ENCODE measurements around the gene CREB1. TPM values are rescaled to one million over a fixed set of nuclear protein-coding genes. Genes with fewer than 3 reads are reported as not detected.

The CREB1 gene
- total RNA-seq, 2 donors from 2014 or later: 17.9 to 20.1 TPM

DNA sequence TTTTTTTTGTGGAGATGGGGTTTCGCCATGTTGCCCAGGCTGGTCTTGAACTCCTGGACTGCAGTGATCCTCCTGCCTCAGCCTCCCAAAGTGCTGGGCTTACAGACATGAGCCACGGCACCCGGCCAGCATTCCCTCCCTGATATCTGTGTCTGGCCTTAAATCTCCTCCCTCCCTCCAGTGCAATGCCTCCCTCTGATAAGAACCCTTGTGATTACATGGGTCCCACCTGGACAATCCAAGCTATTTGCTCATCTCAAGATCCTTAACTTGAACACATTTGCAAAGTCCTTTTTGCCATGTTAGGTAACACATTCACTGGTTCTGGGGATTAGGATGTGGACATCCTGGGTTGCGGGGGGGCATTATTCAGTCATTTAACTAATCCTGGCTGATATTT, 40.5 kb upstream of the CREB1 start:
- Histone ChIP-seq H3K27me3 (no peaks in the 10 kb centered on the region), H3K4me3 (no peak overlapping the region), H3K27ac (no peak overlapping the region), H3K9me3 (no peaks in the 10 kb centered on the region), H3K36me3 (replicated peaks in 1 of 2; ENCODE audit: insufficient read depth in 1 of 2, low read depth in 2 of 2) (no peaks in the 10 kb centered on the region), H3K4me1 (no peaks in the 10 kb centered on the region)
- TF ChIP-seq, protein P1, sequence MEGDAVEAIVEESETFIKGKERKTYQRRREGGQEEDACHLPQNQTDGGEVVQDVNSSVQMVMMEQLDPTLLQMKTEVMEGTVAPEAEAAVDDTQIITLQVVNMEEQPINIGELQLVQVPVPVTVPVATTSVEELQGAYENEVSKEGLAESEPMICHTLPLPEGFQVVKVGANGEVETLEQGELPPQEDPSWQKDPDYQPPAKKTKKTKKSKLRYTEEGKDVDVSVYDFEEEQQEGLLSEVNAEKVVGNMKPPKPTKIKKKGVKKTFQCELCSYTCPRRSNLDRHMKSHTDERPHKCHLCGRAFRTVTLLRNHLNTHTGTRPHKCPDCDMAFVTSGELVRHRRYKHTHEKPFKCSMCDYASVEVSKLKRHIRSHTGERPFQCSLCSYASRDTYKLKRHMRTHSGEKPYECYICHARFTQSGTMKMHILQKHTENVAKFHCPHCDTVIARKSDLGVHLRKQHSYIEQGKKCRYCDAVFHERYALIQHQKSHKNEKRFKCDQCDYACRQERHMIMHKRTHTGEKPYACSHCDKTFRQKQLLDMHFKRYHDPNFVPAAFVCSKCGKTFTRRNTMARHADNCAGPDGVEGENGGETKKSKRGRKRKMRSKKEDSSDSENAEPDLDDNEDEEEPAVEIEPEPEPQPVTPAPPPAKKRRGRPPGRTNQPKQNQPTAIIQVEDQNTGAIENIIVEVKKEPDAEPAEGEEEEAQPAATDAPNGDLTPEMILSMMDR (IDR thresholded peaks at IDR 0.05): no peak
- TF ChIP-seq POLR2A (IDR thresholded peaks at IDR 0.05): no peak
- 89 to 94% methylated on average over 4 of the region's 4 CpGs for WGBS, 2 donors
- ATAC-seq (no peak), DNase-seq (no peak)
- intact Hi-C loops (cut with DNase I): no loop called here

DNA sequence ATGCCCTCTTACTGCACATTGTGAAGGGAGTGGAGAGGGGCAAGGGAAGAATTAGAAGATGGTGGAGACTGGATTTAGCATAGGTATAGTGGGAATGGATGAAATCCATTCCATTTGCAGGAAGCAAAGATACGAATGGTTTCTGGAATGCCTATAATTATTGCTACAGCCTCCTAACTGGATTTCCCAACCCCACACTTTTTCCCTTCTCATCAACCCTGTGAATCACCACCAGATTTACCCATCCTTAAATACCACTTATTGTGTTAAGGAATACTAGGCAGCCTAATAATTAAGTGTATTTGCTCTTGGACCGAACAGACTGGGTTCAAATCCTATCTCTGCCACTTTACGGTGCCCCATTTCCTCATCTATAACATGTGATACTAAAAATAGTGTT, 39.3 kb upstream of the CREB1 start:
- DNase-seq (no peak), ATAC-seq (no peak)
- Histone ChIP-seq H3K9me3 (no peaks in the 10 kb centered on the region), H3K4me3 (no peak overlapping the region), H3K36me3 (replicated peaks in 1 of 2; ENCODE audit: insufficient read depth in 1 of 2, low read depth in 2 of 2) (no peaks in the 10 kb centered on the region), H3K27me3 (no peaks in the 10 kb centered on the region), H3K4me1 (no peaks in the 10 kb centered on the region), H3K27ac (no peak overlapping the region)
- 83 to 87% methylated on average over 3 of the region's 3 CpGs for WGBS, 2 donors
- no peak for TF ChIP-seq POLR2A (IDR thresholded peaks at IDR 0.05)
- TF ChIP-seq, protein P1 (IDR thresholded peaks at IDR 0.05): no peak
- intact Hi-C loops (cut with DNase I): no loop called here

DNA sequence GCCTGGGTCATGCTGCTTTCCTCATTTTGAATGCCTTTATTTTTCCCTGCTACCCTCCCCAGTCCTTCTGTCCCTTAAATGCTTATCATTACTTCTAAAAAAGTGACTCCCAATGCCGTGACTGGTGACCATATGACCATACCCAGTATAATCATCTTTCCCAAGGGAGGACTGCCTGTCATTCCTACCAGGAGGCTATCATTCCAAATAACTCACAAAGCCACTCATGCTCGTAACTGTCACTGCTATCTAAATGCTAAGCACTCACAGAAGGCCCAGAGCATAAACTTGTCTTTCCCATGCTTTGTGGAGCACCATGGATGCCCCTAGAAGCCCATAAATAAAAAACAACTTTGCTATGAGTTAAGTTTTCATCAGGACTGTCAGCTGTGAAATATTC, 38.7 kb upstream of the CREB1 start:
- intact Hi-C loops (cut with DNase I): no loop called here
- H3K4me3 ChIP-seq: no peak overlapping the region
- H3K36me3 ChIP-seq (replicated peaks in 1 of 2; ENCODE audit: insufficient read depth in 1 of 2, low read depth in 2 of 2): no peaks in the 10 kb centered on the region
- no peak for ATAC-seq
- DNase-seq: no peak
- no peaks in the 10 kb centered on the region for H3K27me3 ChIP-seq
- no peaks in the 10 kb centered on the region for H3K4me1 ChIP-seq
- 70 to 72% methylated on average over 2 of the region's 2 CpGs for WGBS, 2 donors
- TF ChIP-seq, protein P1 (IDR thresholded peaks at IDR 0.05): no peak
- no peak for TF ChIP-seq POLR2A (IDR thresholded peaks at IDR 0.05)
- no peak overlapping the region for H3K27ac ChIP-seq
- no peaks in the 10 kb centered on the region for H3K9me3 ChIP-seq

DNA sequence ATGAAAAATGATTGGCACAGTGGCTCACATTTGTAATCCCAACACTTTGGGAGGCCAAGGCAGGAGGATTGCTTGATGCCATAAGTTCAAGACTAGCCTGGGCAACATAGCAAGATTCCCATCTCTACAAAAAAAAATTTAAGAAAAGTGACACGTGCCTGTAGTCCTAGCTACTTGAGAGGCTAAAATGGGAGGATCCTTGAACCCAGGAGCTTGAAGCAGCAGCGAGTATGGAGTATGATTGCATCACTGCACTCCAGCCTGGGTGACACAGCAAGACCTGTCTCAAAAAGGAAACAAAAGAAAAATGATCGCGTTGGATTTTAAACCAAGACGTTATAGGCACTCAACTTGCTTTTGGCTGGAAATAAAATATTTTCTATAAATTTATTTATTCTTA, 37.8 kb upstream of the CREB1 start:
- 64 to 86% methylated on average over 5 of the region's 5 CpGs for WGBS, 2 donors
- Histone ChIP-seq H3K9me3 (no peaks in the 10 kb centered on the region), H3K27me3 (no peaks in the 10 kb centered on the region), H3K4me1 (no peaks in the 10 kb centered on the region), H3K36me3 (replicated peaks in 1 of 2; ENCODE audit: insufficient read depth in 1 of 2, low read depth in 2 of 2) (no peaks in the 10 kb centered on the region), H3K4me3 (no peak overlapping the region), H3K27ac (no peak overlapping the region)
- intact Hi-C loops (cut with DNase I): no loop called here
- ATAC-seq (no peak), DNase-seq (no peak)
- TF ChIP-seq, protein P1 (IDR thresholded peaks at IDR 0.05): no peak
- no peak for TF ChIP-seq POLR2A (IDR thresholded peaks at IDR 0.05)

DNA sequence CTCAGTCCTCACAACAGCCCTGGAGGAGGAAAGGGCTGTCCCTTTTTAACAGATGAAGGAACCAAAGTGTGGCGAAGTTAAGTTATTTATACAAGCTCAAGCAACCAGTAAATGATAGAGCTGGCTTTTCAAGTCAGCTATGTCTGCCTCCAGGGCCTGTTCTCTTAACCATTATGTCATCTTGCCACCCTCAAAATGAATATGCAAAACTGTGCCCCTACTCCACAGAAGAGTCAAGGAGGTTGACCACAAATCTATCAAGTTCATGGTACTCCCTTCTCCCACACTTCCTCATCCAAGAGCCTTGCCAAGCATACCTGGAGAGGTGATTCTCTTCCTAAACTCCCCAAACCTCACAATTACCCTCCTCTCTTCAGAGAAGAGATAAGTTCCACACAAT, 37.3 kb upstream of the CREB1 start:
- Histone ChIP-seq H3K36me3 (replicated peaks in 1 of 2; ENCODE audit: insufficient read depth in 1 of 2, low read depth in 2 of 2) (no peaks in the 10 kb centered on the region), H3K4me3 (no peak overlapping the region), H3K9me3 (no peaks in the 10 kb centered on the region), H3K4me1 (no peaks in the 10 kb centered on the region), H3K27ac (no peak overlapping the region), H3K27me3 (no peaks in the 10 kb centered on the region)
- intact Hi-C loops (cut with DNase I): no loop called here
- no peak for ATAC-seq
- WGBS, 2 donors: 50 to 80% methylated on average over 1 of the region's 1 CpG
- TF ChIP-seq, protein P1 (IDR thresholded peaks at IDR 0.05): no peak
- no peak for TF ChIP-seq POLR2A (IDR thresholded peaks at IDR 0.05)
- no peak for DNase-seq

Data from body of pancreas (tissue), 4 donors.